K562 (cell line): Measurements from ENCODE around the gene DNAJC11. TPM values are rescaled to one million over a fixed set of nuclear protein-coding genes. Genes with fewer than 3 reads are reported as not detected.
A peak's percentile ranks its signal among the peaks of the same experiment; 100 is the strongest.

Experiments used
- EGR1 ChIP-seq: fragments of 450-650 bp; conservative IDR thresholded peaks from 2 replicates; pipeline ENCODE4 v1.6.1; 2017; ENCODE audit warnings: mild to moderate bottlenecking
- HCFC1 ChIP-seq: IDR thresholded peaks from 2 replicates; pipeline ENCODE4 v1.6.1; 2012; ENCODE audit warnings: low read depth, low read length, improper control_type of control experiment
- HMG20B ChIP-seq: fragments of 250-450 bp; sonication (Bioruptor Pico); IDR thresholded peaks from 2 replicates; pipeline ENCODE4 v1.5.0; 2021; ENCODE audit warnings: mild to moderate bottlenecking
- KLF1 ChIP-seq: fragments of 450-650 bp; IDR thresholded peaks from 2 replicates; pipeline ENCODE4 v1.6.1; 2016; ENCODE audit warnings: missing genetic modification characterization, missing compliant biosample characterization
- POU5F1 ChIP-seq: fragments of 150-350 bp; IDR thresholded peaks from 2 replicates; pipeline ENCODE4 v1.6.1; 2014; ENCODE audit warnings: borderline replicate concordance, low read length, low read depth, mild to moderate bottlenecking; ENCODE audit not compliant: partially characterized antibody
- PTRF ChIP-seq: fragments of 450-650 bp; IDR thresholded peaks from 2 replicates; pipeline ENCODE4 v1.6.1; 2016; ENCODE audit warnings: mild to moderate bottlenecking, missing genetic modification characterization, missing compliant biosample characterization
- RBBP5 ChIP-seq: fragments of 200-600 bp; sonication (generic); IDR thresholded peaks from 2 replicates; pipeline ENCODE4 v1.6.1; 2012; ENCODE audit warnings: borderline replicate concordance, mild to moderate bottlenecking, low read length, control low read depth, inconsistent platforms; ENCODE audit not compliant: insufficient read depth, poor library complexity, severe bottlenecking
- RBM25 ChIP-seq: fragments of 200-400 bp; formaldehyde crosslinking; IDR thresholded peaks from 2 replicates; pipeline ENCODE4 v1.6.1; 2018; ENCODE audit warnings: low read length, low read depth, moderate library complexity; ENCODE audit not compliant: severe bottlenecking
- ZBTB1 ChIP-seq: sonication (generic); formaldehyde crosslinking; IDR thresholded peaks from 2 replicates; pipeline ENCODE4 v1.8.1; 2023; ENCODE audit warnings: missing genetic modification reagents, low read depth, mild to moderate bottlenecking, borderline replicate concordance
- polyA plus RNA-seq, 8 experiments: library from polyadenylated mRNA; depleted of rRNA in 4 of 8; stranded (reverse) in 5 of 8; unstranded in 3 of 8; fragments of >200 nt; fragmentation: Nextera tagmentation in 2 of 8; fragmentation: Illumina TruSeq in 1 of 8; extraction: Ambion mirVana in 2 of 8; extraction: Trizol in 1 of 8; gene quantifications; 2 replicates each; pipeline versions ENCODE4 v1.2.1 to v1.2.3, GENCODE V29; 2011 to 2014; ENCODE audit warnings: inconsistent platforms in 1 of 8, missing spikeins in 1 of 8
- total RNA-seq, 7 experiments: library from RNA; depleted of rRNA in 6 of 7; stranded (reverse); fragments of >200 nt in 6 of 7; fragmentation: Illumina TruSeq in 2 of 7; extraction: Trizol in 2 of 7; gene quantifications; 2 replicates each; pipeline versions ENCODE4 v1.2.1 to v1.2.3, GENCODE V29; 2011 to 2021; ENCODE audit warnings: low replicate concordance in 1 of 7
- TF ChIP-seq, protein P1 (sequence below): fragments of 250-450 bp; sonication (Bioruptor Pico); IDR thresholded peaks from 2 replicates; pipeline ENCODE4 v1.4.0; 2020
- TF ChIP-seq, protein P2 (sequence below): fragments of 450-650 bp; IDR thresholded peaks from 2 replicates; pipeline ENCODE4 v1.6.1; 2016; ENCODE audit warnings: low read depth
- TF ChIP-seq, protein P3 (sequence below): sonication (generic); formaldehyde crosslinking; IDR thresholded peaks from 2 replicates; pipeline ENCODE4 v1.8.0; 2022; ENCODE audit warnings: mild to moderate bottlenecking, missing genetic modification reagents

Gene DNAJC11
- total and polyA plus RNA-seq, 9 of the 15 experiments (the other 6 are each of a cell fraction or from before 2014, with no cell fraction given), result 14.1 to 123 (median 76.6) TPM

DNA sequence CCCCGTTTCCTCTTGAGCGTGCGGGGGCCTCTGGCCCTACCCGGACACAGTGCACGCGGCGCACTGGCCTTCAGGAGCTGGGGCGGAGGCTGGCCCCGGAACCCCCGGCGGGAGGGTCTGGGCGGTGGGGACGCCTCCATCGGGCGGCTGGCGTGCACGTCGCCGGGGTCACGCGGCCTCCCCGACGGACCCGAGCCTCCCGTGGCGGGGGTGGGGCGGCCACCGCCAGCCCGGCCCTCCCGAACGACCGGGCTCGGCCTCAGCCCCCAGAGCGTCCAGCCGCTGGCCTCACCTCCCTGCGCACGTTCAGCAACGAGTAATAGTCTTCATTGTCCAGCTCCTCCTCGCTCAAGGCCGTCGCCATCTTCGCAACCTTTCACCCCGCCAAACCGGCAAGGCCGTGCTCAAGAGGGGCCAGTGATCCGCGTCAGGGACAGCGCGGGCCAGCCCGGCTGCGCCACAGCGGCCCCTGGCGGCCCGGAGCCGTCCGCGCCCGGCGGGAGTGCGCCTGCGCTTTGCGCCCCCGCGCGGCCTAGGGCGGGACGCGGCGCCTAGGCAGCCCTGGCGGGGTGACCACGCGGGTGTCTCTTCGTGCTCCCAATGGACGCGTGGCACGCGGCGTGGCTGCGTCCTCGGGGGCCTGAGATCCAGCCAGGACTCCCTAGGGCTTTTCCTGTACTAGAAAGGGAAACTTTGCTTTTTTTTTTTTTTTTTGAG lies at the start of gene DNAJC11 (continued):
- TF ChIP-seq, protein P1, sequence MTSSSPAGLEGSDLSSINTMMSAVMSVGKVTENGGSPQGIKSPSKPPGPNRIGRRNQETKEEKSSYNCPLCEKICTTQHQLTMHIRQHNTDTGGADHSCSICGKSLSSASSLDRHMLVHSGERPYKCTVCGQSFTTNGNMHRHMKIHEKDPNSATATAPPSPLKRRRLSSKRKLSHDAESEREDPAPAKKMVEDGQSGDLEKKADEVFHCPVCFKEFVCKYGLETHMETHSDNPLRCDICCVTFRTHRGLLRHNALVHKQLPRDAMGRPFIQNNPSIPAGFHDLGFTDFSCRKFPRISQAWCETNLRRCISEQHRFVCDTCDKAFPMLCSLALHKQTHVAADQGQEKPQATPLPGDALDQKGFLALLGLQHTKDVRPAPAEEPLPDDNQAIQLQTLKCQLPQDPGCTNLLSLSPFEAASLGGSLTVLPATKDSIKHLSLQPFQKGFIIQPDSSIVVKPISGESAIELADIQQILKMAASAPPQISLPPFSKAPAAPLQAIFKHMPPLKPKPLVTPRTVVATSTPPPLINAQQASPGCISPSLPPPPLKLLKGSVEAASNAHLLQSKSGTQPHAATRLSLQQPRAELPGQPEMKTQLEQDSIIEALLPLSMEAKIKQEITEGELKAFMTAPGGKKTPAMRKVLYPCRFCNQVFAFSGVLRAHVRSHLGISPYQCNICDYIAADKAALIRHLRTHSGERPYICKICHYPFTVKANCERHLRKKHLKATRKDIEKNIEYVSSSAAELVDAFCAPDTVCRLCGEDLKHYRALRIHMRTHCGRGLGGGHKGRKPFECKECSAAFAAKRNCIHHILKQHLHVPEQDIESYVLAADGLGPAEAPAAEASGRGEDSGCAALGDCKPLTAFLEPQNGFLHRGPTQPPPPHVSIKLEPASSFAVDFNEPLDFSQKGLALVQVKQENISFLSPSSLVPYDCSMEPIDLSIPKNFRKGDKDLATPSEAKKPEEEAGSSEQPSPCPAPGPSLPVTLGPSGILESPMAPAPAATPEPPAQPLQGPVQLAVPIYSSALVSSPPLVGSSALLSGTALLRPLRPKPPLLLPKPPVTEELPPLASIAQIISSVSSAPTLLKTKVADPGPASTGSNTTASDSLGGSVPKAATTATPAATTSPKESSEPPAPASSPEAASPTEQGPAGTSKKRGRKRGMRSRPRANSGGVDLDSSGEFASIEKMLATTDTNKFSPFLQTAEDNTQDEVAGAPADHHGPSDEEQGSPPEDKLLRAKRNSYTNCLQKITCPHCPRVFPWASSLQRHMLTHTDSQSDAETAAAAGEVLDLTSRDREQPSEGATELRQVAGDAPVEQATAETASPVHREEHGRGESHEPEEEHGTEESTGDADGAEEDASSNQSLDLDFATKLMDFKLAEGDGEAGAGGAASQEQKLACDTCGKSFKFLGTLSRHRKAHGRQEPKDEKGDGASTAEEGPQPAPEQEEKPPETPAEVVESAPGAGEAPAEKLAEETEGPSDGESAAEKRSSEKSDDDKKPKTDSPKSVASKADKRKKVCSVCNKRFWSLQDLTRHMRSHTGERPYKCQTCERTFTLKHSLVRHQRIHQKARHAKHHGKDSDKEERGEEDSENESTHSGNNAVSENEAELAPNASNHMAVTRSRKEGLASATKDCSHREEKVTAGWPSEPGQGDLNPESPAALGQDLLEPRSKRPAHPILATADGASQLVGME (CRISPR knock-in tag), result no peak
- TF ChIP-seq KLF1 (tag) (peak; percentile 93), POU5F1 (no peak), PTRF (tag) (no peak), RBM25 (peak; percentile 55), ZBTB1 (peak; percentile 93), RBBP5 (peak; percentile 100), HCFC1 (peak; percentile 90), EGR1 (peak; percentile 86), HMG20B (CRISPR knock-in tag) (no peak)
- TF ChIP-seq, protein P2, sequence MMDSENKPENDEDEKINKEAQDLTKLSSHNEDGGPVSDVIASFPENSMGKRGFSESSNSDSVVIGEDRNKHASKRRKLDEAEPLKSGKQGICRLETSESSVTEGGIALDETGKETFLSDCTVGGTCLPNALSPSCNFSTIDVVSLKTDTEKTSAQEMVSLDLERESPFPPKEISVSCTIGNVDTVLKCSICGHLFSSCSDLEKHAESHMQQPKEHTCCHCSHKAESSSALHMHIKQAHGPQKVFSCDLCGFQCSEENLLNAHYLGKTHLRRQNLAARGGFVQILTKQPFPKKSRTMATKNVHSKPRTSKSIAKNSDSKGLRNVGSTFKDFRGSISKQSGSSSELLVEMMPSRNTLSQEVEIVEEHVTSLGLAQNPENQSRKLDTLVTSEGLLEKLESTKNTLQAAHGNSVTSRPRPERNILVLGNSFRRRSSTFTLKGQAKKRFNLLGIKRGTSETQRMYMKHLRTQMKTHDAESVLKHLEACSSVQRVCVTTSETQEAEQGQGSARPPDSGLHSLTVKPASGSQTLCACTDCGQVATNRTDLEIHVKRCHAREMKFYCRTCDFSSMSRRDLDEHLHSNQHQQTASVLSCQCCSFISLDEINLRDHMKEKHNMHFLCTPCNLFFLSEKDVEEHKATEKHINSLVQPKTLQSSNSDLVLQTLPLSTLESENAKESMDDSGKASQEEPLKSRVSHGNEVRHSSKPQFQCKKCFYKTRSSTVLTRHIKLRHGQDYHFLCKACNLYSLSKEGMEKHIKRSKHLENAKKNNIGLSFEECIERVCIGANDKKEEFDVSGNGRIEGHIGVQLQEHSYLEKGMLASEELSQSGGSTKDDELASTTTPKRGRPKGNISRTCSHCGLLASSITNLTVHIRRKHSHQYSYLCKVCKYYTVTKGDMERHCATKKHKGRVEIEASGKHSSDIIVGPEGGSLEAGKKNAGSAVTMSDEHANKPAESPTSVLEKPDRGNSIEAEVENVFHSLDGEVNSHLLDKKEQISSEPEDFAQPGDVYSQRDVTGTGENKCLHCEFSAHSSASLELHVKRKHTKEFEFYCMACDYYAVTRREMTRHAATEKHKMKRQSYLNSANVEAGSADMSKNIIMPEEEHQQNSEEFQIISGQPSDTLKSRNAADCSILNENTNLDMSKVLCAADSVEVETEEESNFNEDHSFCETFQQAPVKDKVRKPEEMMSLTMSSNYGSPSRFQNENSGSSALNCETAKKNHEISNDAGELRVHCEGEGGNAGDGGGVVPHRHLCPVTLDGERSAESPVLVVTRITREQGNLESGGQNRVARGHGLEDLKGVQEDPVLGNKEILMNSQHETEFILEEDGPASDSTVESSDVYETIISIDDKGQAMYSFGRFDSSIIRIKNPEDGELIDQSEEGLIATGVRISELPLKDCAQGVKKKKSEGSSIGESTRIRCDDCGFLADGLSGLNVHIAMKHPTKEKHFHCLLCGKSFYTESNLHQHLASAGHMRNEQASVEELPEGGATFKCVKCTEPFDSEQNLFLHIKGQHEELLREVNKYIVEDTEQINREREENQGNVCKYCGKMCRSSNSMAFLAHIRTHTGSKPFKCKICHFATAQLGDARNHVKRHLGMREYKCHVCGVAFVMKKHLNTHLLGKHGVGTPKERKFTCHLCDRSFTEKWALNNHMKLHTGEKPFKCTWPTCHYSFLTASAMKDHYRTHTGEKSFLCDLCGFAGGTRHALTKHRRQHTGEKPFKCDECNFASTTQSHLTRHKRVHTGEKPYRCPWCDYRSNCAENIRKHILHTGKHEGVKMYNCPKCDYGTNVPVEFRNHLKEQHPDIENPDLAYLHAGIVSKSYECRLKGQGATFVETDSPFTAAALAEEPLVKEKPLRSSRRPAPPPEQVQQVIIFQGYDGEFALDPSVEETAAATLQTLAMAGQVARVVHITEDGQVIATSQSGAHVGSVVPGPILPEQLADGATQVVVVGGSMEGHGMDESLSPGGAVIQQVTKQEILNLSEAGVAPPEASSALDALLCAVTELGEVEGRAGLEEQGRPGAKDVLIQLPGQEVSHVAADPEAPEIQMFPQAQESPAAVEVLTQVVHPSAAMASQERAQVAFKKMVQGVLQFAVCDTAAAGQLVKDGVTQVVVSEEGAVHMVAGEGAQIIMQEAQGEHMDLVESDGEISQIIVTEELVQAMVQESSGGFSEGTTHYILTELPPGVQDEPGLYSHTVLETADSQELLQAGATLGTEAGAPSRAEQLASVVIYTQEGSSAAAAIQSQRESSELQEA, result no peak; the same call in 1 of the 2 replicates
- TF ChIP-seq, protein P3, sequence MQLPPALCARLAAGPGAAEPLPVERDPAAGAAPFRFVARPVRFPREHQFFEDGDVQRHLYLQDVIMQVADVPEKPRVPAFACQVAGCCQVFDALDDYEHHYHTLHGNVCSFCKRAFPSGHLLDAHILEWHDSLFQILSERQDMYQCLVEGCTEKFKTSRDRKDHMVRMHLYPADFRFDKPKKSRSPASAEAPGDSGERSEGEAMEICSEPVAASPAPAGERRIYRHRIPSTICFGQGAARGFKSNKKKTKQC, result peak; percentile 100
